ENCODE measurements around the gene MIGA2. TPM values are rescaled to one million over a fixed set of nuclear protein-coding genes. Genes with fewer than 3 reads are reported as not detected.

The MIGA2 gene
- total and polyA plus RNA-seq, 2 of the 8 experiments (the other 6 are each of a cell fraction or from before 2014, with no cell fraction given), result 24.6 to 39.0 TPM

GRCh38 chr9:129036241-129036922 is at the start of gene MIGA2 (continued):
- TF ChIP-seq CTCF (IDR thresholded peaks at IDR 0.05; ENCODE audit: control extremely low read depth in 1 of 3, insufficient read depth in 1 of 3, low read depth in 1 of 3, low read length in 3 of 3), result peak in 1 of 3 experiments; percentile 8; a peak in 1 of 4 replicates
- peak; percentile 63; the same call in 1 of the 2 replicates for TF ChIP-seq YY1 (IDR thresholded peaks at IDR 0.05; ENCODE audit: low read depth, low read length)
- no peak for TF ChIP-seq SUZ12 (IDR thresholded peaks at IDR 0.05; ENCODE audit: low read length)
- TF ChIP-seq MAFK (IDR thresholded peaks at IDR 0.05; ENCODE audit: low read depth, low read length), result no peak
- TF ChIP-seq RXRA (IDR thresholded peaks at IDR 0.05; ENCODE audit: insufficient read depth, low read depth, low read length), result no peak
- no peak for TF ChIP-seq JUN (IDR thresholded peaks at IDR 0.05; ENCODE audit: low read depth, low read length)
- peak; percentile 86 for TF ChIP-seq SP1 (IDR thresholded peaks at IDR 0.05; ENCODE audit: low read depth, low read length)
- peak in 1 of 2 experiments; percentile 85; a peak in 2 of 3 replicates for TF ChIP-seq POLR2A (IDR thresholded peaks at IDR 0.05; ENCODE audit: control extremely low read depth in 1 of 2, low read depth in 2 of 2, low read length in 2 of 2)
- peak; percentile 60 for TF ChIP-seq E2F6 (IDR thresholded peaks at IDR 0.05)
- TF ChIP-seq USF2 (IDR thresholded peaks at IDR 0.05; ENCODE audit: low read length), result peak; percentile 91

Measured in H1 (cell line).